ENCODE results near the gene PACRG.

PACRG gene

GRCh38 chr6:162753775-162754174 lies 26.0 kb downstream of the PACRG start:
- DNase-seq (ENCODE audit: low read depth in 1 of 2, low spot score in 1 of 2) = no peak
- no peak for TF ChIP-seq JUND (IDR thresholded peaks at IDR 0.05; ENCODE audit: low read depth)
- in situ Hi-C loops (cut with HindIII; ENCODE audit: low pct_unique_long_range_greater_than_20kb, low sequenced_read_pairs) = no loop called here

GRCh38 chr6:162770136-162770535 lies 42.4 kb downstream of the PACRG start:
- DNase-seq (ENCODE audit: low read depth in 1 of 2, low spot score in 1 of 2) = no peak
- in situ Hi-C loops (cut with HindIII; ENCODE audit: low pct_unique_long_range_greater_than_20kb, low sequenced_read_pairs) = no loop called here
- no peak for TF ChIP-seq JUND (IDR thresholded peaks at IDR 0.05; ENCODE audit: low read depth)

GRCh38 chr6:162770955-162771354 lies 43.2 kb downstream of the PACRG start:
- in situ Hi-C loops (cut with HindIII; ENCODE audit: low pct_unique_long_range_greater_than_20kb, low sequenced_read_pairs) = no loop called here
- TF ChIP-seq JUND (IDR thresholded peaks at IDR 0.05; ENCODE audit: low read depth) = no peak
- no peak for DNase-seq (ENCODE audit: low read depth in 1 of 2, low spot score in 1 of 2)

GRCh38 chr6:162772466-162772865 lies 44.7 kb downstream of the PACRG start:
- DNase-seq (ENCODE audit: low read depth in 1 of 2, low spot score in 1 of 2) = no peak
- in situ Hi-C loops (cut with HindIII; ENCODE audit: low pct_unique_long_range_greater_than_20kb, low sequenced_read_pairs) = no loop called here
- TF ChIP-seq JUND (IDR thresholded peaks at IDR 0.05; ENCODE audit: low read depth) = no peak

- TF ChIP-seq JUND (IDR thresholded peaks at IDR 0.05; ENCODE audit: low read depth) = no peak
- in situ Hi-C loops (cut with HindIII; ENCODE audit: low pct_unique_long_range_greater_than_20kb, low sequenced_read_pairs) = no loop called here
- no peak for DNase-seq (ENCODE audit: low read depth in 1 of 2, low spot score in 1 of 2)
These were observed 46.2 kb downstream of the PACRG start for GRCh38 chr6:162773996-162774395.

GRCh38 chr6:162777091-162777490 lies 49.3 kb downstream of the PACRG start:
- TF ChIP-seq JUND (IDR thresholded peaks at IDR 0.05; ENCODE audit: low read depth) = no peak
- DNase-seq (ENCODE audit: low read depth in 1 of 2, low spot score in 1 of 2) = no peak
- in situ Hi-C loops (cut with HindIII; ENCODE audit: low pct_unique_long_range_greater_than_20kb, low sequenced_read_pairs) = no loop called here

- peak; percentile 3 to 19 for DNase-seq (ENCODE audit: low read depth in 1 of 2, low spot score in 1 of 2)
- in situ Hi-C loops (cut with HindIII; ENCODE audit: low pct_unique_long_range_greater_than_20kb, low sequenced_read_pairs) = no loop called here
- no peak for TF ChIP-seq JUND (IDR thresholded peaks at IDR 0.05; ENCODE audit: low read depth)
These were observed 50.8 kb downstream of the PACRG start for GRCh38 chr6:162778603-162779002.

- in situ Hi-C loops (cut with HindIII; ENCODE audit: low pct_unique_long_range_greater_than_20kb, low sequenced_read_pairs) = no loop called here
- DNase-seq (ENCODE audit: low read depth in 1 of 2, low spot score in 1 of 2) = no peak
- TF ChIP-seq JUND (IDR thresholded peaks at IDR 0.05; ENCODE audit: low read depth) = no peak
These were observed 58.0 kb downstream of the PACRG start for GRCh38 chr6:162785632-162786242.

GRCh38 chr6:162798546-162799266 lies 70.9 kb downstream of the PACRG start:
- in situ Hi-C loops (cut with HindIII; ENCODE audit: low pct_unique_long_range_greater_than_20kb, low sequenced_read_pairs) = no loop called here
- no peak for TF ChIP-seq JUND (IDR thresholded peaks at IDR 0.05; ENCODE audit: low read depth)
- DNase-seq (ENCODE audit: low read depth in 1 of 2, low spot score in 1 of 2) = no peak

GRCh38 chr6:162814426-162814973 lies 86.7 kb downstream of the PACRG start:
- no peak for TF ChIP-seq JUND (IDR thresholded peaks at IDR 0.05; ENCODE audit: low read depth)
- in situ Hi-C loops (cut with HindIII; ENCODE audit: low pct_unique_long_range_greater_than_20kb, low sequenced_read_pairs) = no loop called here
- DNase-seq (ENCODE audit: low read depth in 1 of 2, low spot score in 1 of 2) = no peak

- in situ Hi-C loops (cut with HindIII; ENCODE audit: low pct_unique_long_range_greater_than_20kb, low sequenced_read_pairs) = no loop called here
- no peak for DNase-seq (ENCODE audit: low read depth in 1 of 2, low spot score in 1 of 2)
- TF ChIP-seq JUND (IDR thresholded peaks at IDR 0.05; ENCODE audit: low read depth) = no peak
These were observed 89.4 kb downstream of the PACRG start for GRCh38 chr6:162817196-162817595.

GRCh38 chr6:162819284-162819683 lies 91.5 kb downstream of the PACRG start:
- in situ Hi-C loops (cut with HindIII; ENCODE audit: low pct_unique_long_range_greater_than_20kb, low sequenced_read_pairs) = no loop called here
- no peak for DNase-seq (ENCODE audit: low read depth in 1 of 2, low spot score in 1 of 2)

GRCh38 chr6:162821102-162821501 lies 93.3 kb downstream of the PACRG start:
- in situ Hi-C loops (cut with HindIII; ENCODE audit: low pct_unique_long_range_greater_than_20kb, low sequenced_read_pairs) = no loop called here
- TF ChIP-seq JUND (IDR thresholded peaks at IDR 0.05; ENCODE audit: low read depth) = no peak
- no peak for DNase-seq (ENCODE audit: low read depth in 1 of 2, low spot score in 1 of 2)

More at GRCh38 chr6:162819284-162819683, 91.5 kb downstream of the PACRG start:
- TF ChIP-seq JUND (IDR thresholded peaks at IDR 0.05; ENCODE audit: low read depth) = no peak

Measured in T47D (cell line).